Panc1 (cell line): ENCODE results near the gene CYB5D1. TPM values are rescaled to one million over a fixed set of nuclear protein-coding genes. Genes with fewer than 3 reads are reported as not detected.

ENCODE experiments used
- ATAC-seq: fragments of 200-7000 bp; cut with Tn5 transposase; 2 replicates; pipeline ENCODE4 v1.9.1; 2020; ENCODE audit warnings: mild to moderate bottlenecking, moderate library complexity
- BruUV-seq: library from RNA; stranded (reverse); fragments of 400-500 nt; replicated peaks from 2 replicates; lab custom pipeline; 2021; lab: Mats Ljungman, UMichigan
- CTCF ChIA-PET: fragments of 300-600 bp; sonication (Branson Sonifier 250); formaldehyde crosslinking; loops from one replicate; lab custom pipeline; 2022; ENCODE audit warnings: antibody characterized with exemption; lab: Charles Lee
- POLR2A ChIA-PET: fragments of 300-600 bp; sonication (Branson Sonifier 250); formaldehyde crosslinking; loops from one replicate; lab custom pipeline; 2022; ENCODE audit warnings: antibody characterized with exemption; lab: Charles Lee
- DNase-seq: peaks from one replicate; pipeline ENCODE4 v3.0.0-alpha.2; 2010; ENCODE audit warnings: low read depth, low spot score
- H3K27ac ChIP-seq: 2 replicates; pipeline ENCODE4 v1.5.1; 2011; ENCODE audit warnings: mild to moderate bottlenecking, low read length, inconsistent platforms
- H3K27me3 ChIP-seq: fragments of 200-500 bp; sonication (Bioruptor generic); 2 replicates; pipeline ENCODE4 v1.6.0; 2014; ENCODE audit warnings: low read length, inconsistent platforms; ENCODE audit not compliant: control insufficient read depth, insufficient read depth
- H3K36me3 ChIP-seq: fragments of 200-500 bp; sonication (Bioruptor generic); 2 replicates; pipeline ENCODE4 v1.5.1; 2014; ENCODE audit warnings: inconsistent platforms, mild to moderate bottlenecking, low read length, moderate library complexity; ENCODE audit not compliant: control insufficient read depth, insufficient read depth
- H3K4me1 ChIP-seq: 2 replicates; pipeline ENCODE4 v1.5.1; 2011; ENCODE audit warnings: inconsistent platforms, mild to moderate bottlenecking, low read length, moderate library complexity; ENCODE audit not compliant: control insufficient read depth, insufficient read depth
- H3K4me3 ChIP-seq, 2 experiments: 2 replicates each; pipeline ENCODE4 v1.5.1; 2011 to 2012; ENCODE audit warnings: low read depth in 2 of 2, low read length in 2 of 2, mild to moderate bottlenecking in 2 of 2, inconsistent platforms in 1 of 2, moderate library complexity in 1 of 2
- H3K9me3 ChIP-seq: fragments of 200-500 bp; sonication (Bioruptor generic); 2 replicates; pipeline ENCODE4 v1.5.1; 2014; ENCODE audit warnings: low read depth, mild to moderate bottlenecking, inconsistent platforms, low read length, moderate library complexity; ENCODE audit not compliant: control insufficient read depth, insufficient read depth
- CTCF ChIP-seq: fragments of 450-650 bp; IDR thresholded peaks from 2 replicates; pipeline ENCODE4 v1.5.1; 2017; ENCODE audit warnings: mild to moderate bottlenecking
- POLR2AphosphoS5 ChIP-seq: IDR thresholded peaks from 2 replicates; pipeline ENCODE4 v1.6.1; 2012; ENCODE audit warnings: mild to moderate bottlenecking, low read depth, low read length, moderate library complexity
- REST ChIP-seq, 2 experiments: IDR thresholded peaks; 2 replicates each; pipeline ENCODE4 v1.6.1; 2011 to 2012; ENCODE audit warnings: low read depth in 2 of 2, control low read depth in 1 of 2, low read length in 1 of 2, mild to moderate bottlenecking in 1 of 2, moderate library complexity in 1 of 2; ENCODE audit not compliant: insufficient read depth in 1 of 2
- SIN3A ChIP-seq: IDR thresholded peaks from 2 replicates; pipeline ENCODE4 v1.6.1; 2012; ENCODE audit warnings: low read depth, mild to moderate bottlenecking, low read length, moderate library complexity, borderline replicate concordance; ENCODE audit not compliant: insufficient read depth
- TCF7L2 ChIP-seq: IDR thresholded peaks from 2 replicates; pipeline ENCODE4 v1.6.1; 2011; ENCODE audit warnings: mild to moderate bottlenecking, low read depth, low read length, inconsistent platforms
- in situ Hi-C: cut with HindIII; loops from 2 replicates; pipeline ENCODE4 v1.10.0; 2016; ENCODE audit warnings: low sequenced_read_pairs, low pct_unique_long_range_greater_than_20kb
- intact Hi-C: fragments of 100-400 bp; cut with micrococcal nuclease; formaldehyde crosslinking; loops from one replicate; pipeline ENCODE4 v1.10.0; 2022; ENCODE audit not compliant: unreplicated experiment
- total RNA-seq: library from RNA; stranded (reverse); gene quantifications from one replicate; pipeline ENCODE4 v1.2.1, GENCODE V29; 2021; ENCODE audit not compliant: unreplicated experiment

Gene CYB5D1
- total RNA-seq, 1 experiment from 2014 or later, result 8.6 TPM

GRCh38 chr17:7873051-7873450 is 15.2 kb downstream of the CYB5D1 start:
- H3K9me3 ChIP-seq, result no peaks in the 10 kb centered on the region
- in situ Hi-C loops, result no loop called here
- ChIA-PET CTCF (no interaction called here), POLR2A (no interaction called here)
- H3K4me1 ChIP-seq, result no peaks in the 10 kb centered on the region
- H3K36me3 ChIP-seq, result peaks cover 7% of the 10 kb centered on the region; the same call in 1 of the 2 replicates
- ATAC-seq (no peak), DNase-seq (no peak)
- intact Hi-C loops, result no loop called here
- H3K27ac ChIP-seq, result no peak overlapping the region
- TF ChIP-seq POLR2AphosphoS5 (no peak), TCF7L2 (no peak), SIN3A (no peak), REST (IDR thresholded peaks at IDR 0.05; ENCODE audit: insufficient read depth in 1 of 2, low read depth in 2 of 2, low read length in 1 of 2) (no peak), CTCF (no peak)
- H3K27me3 ChIP-seq, result no peaks in the 10 kb centered on the region
- no TSS peak for BruUV-seq
- H3K4me3 ChIP-seq, result no peak overlapping the region

GRCh38 chr17:7875804-7876370 is 18.1 kb downstream of the CYB5D1 start:
- in situ Hi-C loops, result no loop called here
- ChIA-PET CTCF (no interaction called here), POLR2A (no interaction called here)
- TSS peak; percentile 71 for BruUV-seq
- Histone ChIP-seq H3K4me3 (no peak overlapping the region), H3K27ac (no peak overlapping the region), H3K4me1 (no peaks in the 10 kb centered on the region), H3K9me3 (no peaks in the 10 kb centered on the region), H3K36me3 (peaks cover 9% of the 10 kb centered on the region; the same call in 1 of the 2 replicates), H3K27me3 (no peaks in the 10 kb centered on the region)
- ATAC-seq (no peak), DNase-seq (no peak)
- no peak for TF ChIP-seq SIN3A
- TF ChIP-seq REST (IDR thresholded peaks at IDR 0.05; ENCODE audit: insufficient read depth in 1 of 2, low read depth in 2 of 2, low read length in 1 of 2), result no peak
- no peak for TF ChIP-seq TCF7L2
- TF ChIP-seq POLR2AphosphoS5, result no peak
- no peak for TF ChIP-seq CTCF
- intact Hi-C loops, result no loop called here
